Stimulated activated naive CD8-positive, alpha-beta T cell treated with anti-CD3 and anti-CD28 coated beads, Interleukin-15, Interleukin-2, amounts not matched to agents 100 U/mL and 50 U/mL, for 24 hours (primary cell): ENCODE data around the gene SLC10A3.
A peak's percentile ranks its signal among the peaks of the same experiment; 100 is the strongest.
"Not testable (repeated sequence)": the region's sequence is repeated elsewhere in the genome, so short reads cannot be mapped to it uniquely, and the experiment has no call there.

ENCODE experiments used
- ATAC-seq: fragments of 150-1000 bp; cut with Tn5 transposase; one replicate; pipeline ENCODE4 v1.10.0; 2021
- DNase-seq: peaks from one replicate; pipeline ENCODE4 v3.0.0; 2021

The SLC10A3 gene

GRCh38 chrX:154508384-154508745 is 17.9 kb upstream of the SLC10A3 start:
- ATAC-seq (no peak), DNase-seq (no peak)

DNA sequence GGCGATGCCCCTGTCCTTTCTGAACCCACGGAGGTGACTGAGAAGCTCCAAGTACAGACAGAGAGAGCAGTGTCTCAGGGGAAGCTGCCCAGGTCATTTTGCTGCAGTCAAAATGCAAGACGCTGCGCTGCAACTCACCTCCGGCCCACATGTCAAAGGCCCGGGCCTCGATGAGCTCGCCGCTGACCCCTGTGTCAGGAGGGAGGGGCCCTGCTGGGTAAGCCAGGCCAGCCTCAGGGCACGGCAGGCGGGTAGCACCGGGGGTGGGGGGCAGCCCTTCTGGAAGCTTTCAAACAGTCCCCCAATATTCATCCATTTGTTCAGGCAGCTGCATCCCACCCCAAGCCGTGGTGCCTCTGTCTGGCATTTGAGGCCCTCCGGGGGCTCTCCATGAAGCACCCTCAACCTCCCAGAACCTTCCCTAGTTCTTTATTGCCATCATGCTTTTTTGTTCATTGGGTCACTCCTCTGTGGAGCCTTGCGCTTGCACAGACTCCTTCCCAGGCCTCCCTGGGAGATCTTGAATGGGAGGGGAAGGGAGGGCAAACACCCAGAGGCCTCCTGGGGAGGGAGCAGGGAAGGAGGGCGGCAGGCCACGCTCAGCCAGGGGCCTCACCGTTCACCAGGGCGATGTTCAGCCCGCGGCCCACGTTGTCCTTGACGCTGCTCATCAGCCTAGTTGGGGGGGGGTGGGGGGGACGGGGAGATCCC is 17.4 kb upstream of the SLC10A3 start:
- ATAC-seq: no peak
- DNase-seq: no peak

DNA sequence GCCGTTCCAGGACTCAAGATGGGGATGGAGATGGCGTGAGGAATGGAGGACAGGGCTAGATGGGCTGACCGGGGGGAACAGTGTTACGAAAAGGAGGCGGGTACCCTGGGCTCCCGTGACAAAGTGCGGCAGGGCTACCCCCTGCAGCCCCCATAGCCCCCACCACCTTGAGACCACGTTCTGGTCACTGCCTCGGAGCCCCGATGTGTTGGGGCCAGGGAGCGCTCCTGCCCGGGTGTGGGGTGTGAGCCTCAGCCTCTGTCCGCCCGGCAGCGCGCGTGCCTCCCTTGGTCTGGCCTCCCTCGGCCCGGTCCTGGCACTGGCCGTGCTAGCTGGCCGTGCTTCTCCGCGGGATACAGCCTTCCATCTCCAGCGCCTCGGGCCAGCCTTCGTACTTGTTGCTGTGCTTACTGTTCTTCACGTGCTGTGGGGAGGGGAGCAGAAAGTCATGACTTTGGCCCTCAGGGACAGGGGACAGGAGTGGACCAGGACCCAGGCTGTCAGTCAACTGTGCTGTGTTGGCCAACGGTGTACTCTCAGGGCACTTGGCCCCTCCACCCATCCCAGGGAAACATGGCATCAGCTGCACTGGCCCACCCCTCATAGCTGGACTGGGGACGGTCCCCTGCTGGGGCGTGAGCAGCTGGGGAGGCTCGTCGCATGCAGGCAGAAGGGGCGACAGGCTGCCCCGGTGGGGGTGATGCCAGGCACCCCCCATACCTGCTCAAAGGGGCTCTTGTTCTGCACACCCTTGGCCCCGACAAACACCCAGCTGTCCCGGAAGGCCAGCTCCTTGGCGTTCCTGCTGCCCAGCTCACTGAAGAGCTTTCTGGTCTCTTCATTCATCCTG is 16.3 kb upstream of the SLC10A3 start:
- no peak for ATAC-seq
- DNase-seq: no peak

DNA sequence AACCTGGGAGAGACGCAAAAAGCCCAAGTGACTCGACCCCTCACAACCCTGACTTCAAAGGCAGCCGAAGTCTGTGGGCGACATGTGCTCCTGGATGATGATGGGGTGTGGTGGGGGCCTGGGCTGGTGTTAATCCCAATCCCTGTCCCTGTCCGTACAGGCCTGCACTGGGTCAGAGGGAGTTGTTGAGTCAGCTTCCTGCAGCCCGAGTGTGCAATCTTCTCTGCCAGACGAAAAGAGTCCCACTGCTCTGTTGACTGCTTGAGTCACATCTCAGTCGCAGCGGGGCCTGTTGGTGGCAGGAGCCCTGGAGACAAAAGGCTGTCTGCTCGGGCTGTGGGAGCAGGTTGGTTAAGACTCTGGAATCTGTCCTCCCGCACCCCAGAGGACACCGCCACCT is 15.3 kb upstream of the SLC10A3 start:
- no peak for DNase-seq

DNA sequence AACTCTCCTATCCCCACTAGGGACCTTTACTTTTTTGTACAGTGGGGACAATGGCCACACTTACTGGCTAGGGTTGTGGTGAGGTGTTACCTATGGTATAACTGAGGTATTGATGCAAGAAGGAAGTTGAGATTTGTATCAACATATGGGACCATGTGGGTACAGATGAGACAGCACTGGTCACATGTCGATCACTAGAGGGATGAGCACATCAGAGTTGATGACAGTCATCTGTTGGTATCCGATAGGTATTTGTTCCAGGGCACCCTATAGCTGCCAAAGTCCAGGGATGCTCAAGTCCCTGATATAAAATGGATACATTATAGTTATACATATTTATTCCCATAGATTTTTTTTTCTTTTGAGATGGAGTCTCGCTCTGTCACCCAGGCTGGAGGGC is 12.6 kb upstream of the SLC10A3 start:
- DNase-seq (no peak), ATAC-seq (no peak)

More for the DNA sequence above, 15.3 kb upstream of the SLC10A3 start:
- ATAC-seq: no peak

- DNase-seq: no peak
- ATAC-seq: no peak
Observed at GRCh38 chrX:154502098-154502497, 11.7 kb upstream of the SLC10A3 start.

DNA sequence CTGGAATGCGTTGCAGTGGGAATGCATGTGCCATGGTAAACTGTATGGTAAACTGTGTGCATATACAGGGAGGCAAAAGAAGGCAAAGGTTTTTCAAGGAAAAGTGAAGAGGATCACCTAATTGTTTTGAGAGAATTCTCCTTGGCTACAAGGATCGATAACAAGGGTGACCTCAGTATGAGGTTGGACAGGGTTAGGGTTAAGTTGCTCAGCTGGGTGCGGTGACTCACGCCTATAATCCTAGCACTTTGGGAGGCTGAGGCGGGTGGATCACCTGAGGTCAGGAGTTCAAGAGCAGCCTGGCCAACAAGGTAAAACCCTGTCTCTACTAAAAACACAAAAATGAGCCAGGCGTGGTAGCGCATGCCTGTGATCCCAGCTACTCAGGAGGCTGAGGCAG is 11.0 kb upstream of the SLC10A3 start:
- not testable (repeated sequence) for DNase-seq, ATAC-seq

GRCh38 chrX:154496591-154497137 is 6.2 kb upstream of the SLC10A3 start:
- ATAC-seq, DNase-seq: not testable (repeated sequence)

- DNase-seq (no peak), ATAC-seq (no peak)
Observed at GRCh38 chrX:154495472-154495922, 5.1 kb upstream of the SLC10A3 start.

DNA sequence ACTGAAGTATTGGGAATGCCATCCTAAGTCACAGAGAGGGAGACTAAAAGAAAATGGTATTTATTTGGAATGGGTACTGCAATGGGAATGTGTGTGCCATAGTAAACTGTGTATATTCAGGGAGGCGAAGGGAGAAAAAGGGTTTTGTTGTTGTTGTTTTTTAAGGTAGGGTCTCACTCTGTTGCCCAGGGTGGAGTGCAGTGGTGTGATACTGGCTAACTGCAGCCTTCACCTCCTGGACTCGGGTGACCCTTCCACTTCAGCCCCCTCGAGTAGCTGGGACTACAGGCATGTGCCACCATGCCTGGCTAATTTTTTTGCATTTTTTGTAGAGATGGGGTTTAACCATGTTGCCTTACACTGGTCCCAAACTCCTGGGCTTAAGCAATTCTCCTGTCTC is 4.3 kb upstream of the SLC10A3 start:
- ATAC-seq (no peak), DNase-seq (no peak)

GRCh38 chrX:154490021-154490413 is 412 bp downstream of the SLC10A3 start:
- peak; percentile 37 for ATAC-seq
- peak; percentile 35 for DNase-seq

- no peak for ATAC-seq
- no peak for DNase-seq
Observed at GRCh38 chrX:154489182-154489581, 1.2 kb downstream of the SLC10A3 start.

DNA sequence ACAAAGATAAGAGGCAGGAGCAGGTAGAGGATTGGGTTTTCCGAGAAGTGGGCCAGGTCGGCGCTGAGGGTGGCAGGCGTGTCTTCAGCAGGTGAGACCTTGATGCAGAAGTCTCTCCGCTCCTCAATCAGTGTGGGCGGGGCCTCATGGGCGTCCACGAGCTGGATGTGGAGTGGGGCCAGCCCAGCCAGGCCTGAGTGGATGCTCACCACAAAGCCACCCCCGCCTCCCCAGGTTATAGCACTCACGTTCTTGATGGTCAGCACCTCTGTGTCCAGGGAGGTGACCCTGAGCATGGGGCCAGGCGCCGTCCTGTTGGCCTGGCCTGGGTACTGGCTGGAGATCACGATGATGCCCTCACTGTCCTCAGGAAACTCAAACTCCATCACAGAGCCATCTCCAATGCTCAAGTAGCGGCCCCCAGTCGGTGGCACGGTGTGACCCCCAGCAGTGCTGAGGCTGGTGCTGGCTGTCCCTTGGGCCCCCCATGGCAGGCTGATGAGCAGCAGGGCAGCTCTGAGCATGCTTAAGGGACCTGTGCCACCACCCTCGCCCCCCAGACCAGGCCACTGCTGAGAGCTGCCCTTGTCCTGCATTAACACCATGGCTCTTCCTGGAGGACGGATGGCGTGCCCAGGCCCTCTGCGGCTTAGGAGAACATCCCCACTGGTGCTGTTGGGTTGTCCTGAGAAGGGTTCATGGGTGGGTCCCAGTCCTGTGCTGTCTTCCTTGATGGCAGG is 1.9 kb downstream of the SLC10A3 start:
- DNase-seq (no peak), ATAC-seq (no peak)

- no peak for ATAC-seq
- DNase-seq: no peak
Observed at GRCh38 chrX:154487518-154488290, 2.7 kb downstream of the SLC10A3 start.

- ATAC-seq: peak; percentile 30
Observed at GRCh38 chrX:154486396-154487207, 3.8 kb downstream of the SLC10A3 start, which contains the start of gene UBL4A. TSS of gene UBL4A (minus strand) at chrX:154486615. CDS start at chrX:154486584, 31 bp downstream.

GRCh38 chrX:154486052-154486395 is 4.4 kb downstream of the SLC10A3 start:
- DNase-seq: peak; percentile 35

More at GRCh38 chrX:154486396-154487207, 3.8 kb downstream of the SLC10A3 start, which contains the start of gene UBL4A:
- DNase-seq: peak; percentile 70

GRCh38 chrX:154485150-154486051 is 5.0 kb downstream of the SLC10A3 start:
- ATAC-seq (no peak), DNase-seq (no peak)

More at GRCh38 chrX:154486052-154486395, 4.4 kb downstream of the SLC10A3 start:
- ATAC-seq: no peak

DNA sequence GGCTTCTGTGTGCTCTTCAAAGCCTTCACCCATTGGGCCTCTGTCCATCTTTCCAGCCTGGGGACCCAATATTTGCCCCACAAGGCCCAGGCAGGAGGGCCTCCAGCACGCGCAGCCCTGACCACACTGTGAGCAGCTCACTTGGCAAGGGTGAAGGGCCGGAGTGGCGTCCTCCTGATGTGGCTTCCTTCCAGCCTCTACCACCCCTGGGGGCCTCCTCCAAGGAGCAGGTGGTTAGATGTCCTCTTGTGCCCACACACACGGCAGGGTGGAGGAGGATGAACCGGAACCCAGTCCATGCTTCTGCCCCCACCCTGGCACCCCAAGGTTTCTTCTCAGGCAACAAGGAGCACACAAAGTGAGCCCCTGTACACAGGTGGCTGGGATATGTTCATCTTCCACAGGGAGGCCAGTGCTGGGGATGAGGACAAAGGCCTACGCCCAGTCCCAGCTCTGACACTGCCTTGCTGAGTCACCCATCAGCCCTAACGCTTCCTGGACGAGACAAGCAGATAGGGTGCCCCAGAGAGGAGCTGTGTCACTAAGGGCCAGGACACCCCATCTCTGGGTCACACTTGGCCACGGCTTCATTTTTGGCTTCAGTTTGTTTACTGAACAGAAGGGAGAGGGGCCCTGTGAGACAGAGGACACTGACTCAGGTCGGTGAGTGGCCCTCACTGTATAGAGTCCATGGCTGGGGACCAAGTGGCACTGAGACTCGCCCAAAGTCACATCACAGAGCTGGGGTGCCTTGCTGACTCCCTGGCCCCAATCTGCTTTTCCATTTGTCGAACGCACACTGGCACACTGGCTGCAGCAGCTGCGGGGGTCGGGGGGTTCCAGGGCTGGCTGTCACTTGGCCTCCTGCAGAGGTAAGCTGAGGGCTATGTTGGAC is 5.9 kb downstream of the SLC10A3 start:
- ATAC-seq (peak; percentile 15), DNase-seq (no peak)
